ENCODE data around the gene PRLH.

The PRLH gene

GRCh38 chr2:237558961-237559641 lies 7.3 kb upstream of the PRLH start:
- Histone ChIP-seq H3K4me3 (ENCODE audit: insufficient read depth, low read length, poor library complexity, severe bottlenecking) (no peak overlapping the region), H4K20me1 (ENCODE audit: low read depth, low read length) (no peaks in the 10 kb centered on the region), H3K9me3 (ENCODE audit: insufficient read depth, low read length) (0 out of 2 replicates have a peak, but pooled peaks cover 6% of the 10 kb centered on the region), H3F3A (ENCODE audit: insufficient read depth) (no peaks in the 10 kb centered on the region), H3K9me2 (replicated peaks; ENCODE audit: insufficient read depth, low read length) (no peaks in the 10 kb centered on the region), H3K79me2 (ENCODE audit: insufficient read depth, low read length) (no peaks in the 10 kb centered on the region), H3K36me3 (ENCODE audit: low read length) (no peaks in the 10 kb centered on the region), H3K27ac (ENCODE audit: low read depth, low read length) (no peak overlapping the region), H2AFZ (ENCODE audit: low read depth, low read length, severe bottlenecking) (no peak overlapping the region), H3K27me3 (ENCODE audit: low read length) (no peaks in the 10 kb centered on the region), H3K9ac (ENCODE audit: low read length) (no peak overlapping the region), H3K4me2 (ENCODE audit: low read depth, low read length, poor library complexity, severe bottlenecking) (no peak overlapping the region)
- TF ChIP-seq EZH2phosphoT487 (conservative IDR thresholded peaks at IDR 0.05; ENCODE audit: low read length), result no peak
- TF ChIP-seq CTCF (IDR thresholded peaks at IDR 0.05; ENCODE audit: insufficient read depth, low read length, poor library complexity, severe bottlenecking), result no peak

- no peak overlapping the region for H2AFZ ChIP-seq (ENCODE audit: low read depth, low read length, severe bottlenecking)
Measured at GRCh38 chr2:237561221-237561620, 5.2 kb upstream of the PRLH start.

GRCh38 chr2:237563816-237564215 lies 2.6 kb upstream of the PRLH start:
- Histone ChIP-seq H3K27ac (ENCODE audit: low read depth, low read length) (no peak overlapping the region), H2AFZ (ENCODE audit: low read depth, low read length, severe bottlenecking) (no peak overlapping the region), H3K4me3 (ENCODE audit: insufficient read depth, low read length, poor library complexity, severe bottlenecking) (no peak overlapping the region), H3K36me3 (ENCODE audit: low read length) (no peaks in the 10 kb centered on the region), H3K9me2 (replicated peaks; ENCODE audit: insufficient read depth, low read length) (no peaks in the 10 kb centered on the region), H3K4me2 (ENCODE audit: low read depth, low read length, poor library complexity, severe bottlenecking) (no peak overlapping the region), H3F3A (ENCODE audit: insufficient read depth) (no peaks in the 10 kb centered on the region), H4K20me1 (ENCODE audit: low read depth, low read length) (no peaks in the 10 kb centered on the region), H3K79me2 (ENCODE audit: insufficient read depth, low read length) (no peaks in the 10 kb centered on the region), H3K27me3 (ENCODE audit: low read length) (no peaks in the 10 kb centered on the region), H3K9ac (ENCODE audit: low read length) (no peak overlapping the region), H3K9me3 (ENCODE audit: insufficient read depth, low read length) (0 out of 2 replicates have a peak, but pooled peaks cover 7% of the 10 kb centered on the region)
- TF ChIP-seq EZH2phosphoT487 (conservative IDR thresholded peaks at IDR 0.05; ENCODE audit: low read length) (no peak), CTCF (IDR thresholded peaks at IDR 0.05; ENCODE audit: insufficient read depth, low read length, poor library complexity, severe bottlenecking) (no peak)

More at GRCh38 chr2:237561221-237561620, 5.2 kb upstream of the PRLH start:
- Histone ChIP-seq H3F3A (ENCODE audit: insufficient read depth) (no peaks in the 10 kb centered on the region), H3K9me2 (replicated peaks; ENCODE audit: insufficient read depth, low read length) (no peaks in the 10 kb centered on the region), H3K4me2 (ENCODE audit: low read depth, low read length, poor library complexity, severe bottlenecking) (no peak overlapping the region), H3K27me3 (ENCODE audit: low read length) (no peaks in the 10 kb centered on the region), H3K9me3 (ENCODE audit: insufficient read depth, low read length) (0 out of 2 replicates have a peak, but pooled peaks cover 7% of the 10 kb centered on the region), H3K36me3 (ENCODE audit: low read length) (no peaks in the 10 kb centered on the region), H3K4me3 (ENCODE audit: insufficient read depth, low read length, poor library complexity, severe bottlenecking) (no peak overlapping the region), H3K27ac (ENCODE audit: low read depth, low read length) (no peak overlapping the region), H3K9ac (ENCODE audit: low read length) (no peak overlapping the region), H3K79me2 (ENCODE audit: insufficient read depth, low read length) (no peaks in the 10 kb centered on the region), H4K20me1 (ENCODE audit: low read depth, low read length) (no peaks in the 10 kb centered on the region)
- TF ChIP-seq EZH2phosphoT487 (conservative IDR thresholded peaks at IDR 0.05; ENCODE audit: low read length) (no peak), CTCF (IDR thresholded peaks at IDR 0.05; ENCODE audit: insufficient read depth, low read length, poor library complexity, severe bottlenecking) (no peak)

Data from SU-DHL-6 (cell line).